Neural cell (in vitro differentiated cells): ENCODE measurements around the gene ROR2.

ENCODE experiments used
- EZH2 ChIP-seq: fragments of 200-600, 300-800 bp; shearing (Covaris generic), sonication (generic); IDR thresholded peaks from 2 replicates; pipeline ENCODE4 v1.6.1; 2014; ENCODE audit warnings: antibody characterized with exemption, low read length, borderline replicate concordance, mild to moderate bottlenecking; ENCODE audit not compliant: insufficient read depth, poor library complexity, severe bottlenecking
- RAD21 ChIP-seq: fragments of 450-650 bp; conservative IDR thresholded peaks from 2 replicates; pipeline ENCODE4 v1.6.1; 2014; ENCODE audit warnings: antibody characterized with exemption, mild to moderate bottlenecking, moderate library complexity
- TF ChIP-seq, protein P1 (sequence below): fragments of 450-650 bp; IDR thresholded peaks from 2 replicates; pipeline ENCODE4 v1.5.1; 2014; ENCODE audit warnings: antibody characterized with exemption, mild to moderate bottlenecking, moderate library complexity; ENCODE audit not compliant: poor library complexity, severe bottlenecking

DNA sequence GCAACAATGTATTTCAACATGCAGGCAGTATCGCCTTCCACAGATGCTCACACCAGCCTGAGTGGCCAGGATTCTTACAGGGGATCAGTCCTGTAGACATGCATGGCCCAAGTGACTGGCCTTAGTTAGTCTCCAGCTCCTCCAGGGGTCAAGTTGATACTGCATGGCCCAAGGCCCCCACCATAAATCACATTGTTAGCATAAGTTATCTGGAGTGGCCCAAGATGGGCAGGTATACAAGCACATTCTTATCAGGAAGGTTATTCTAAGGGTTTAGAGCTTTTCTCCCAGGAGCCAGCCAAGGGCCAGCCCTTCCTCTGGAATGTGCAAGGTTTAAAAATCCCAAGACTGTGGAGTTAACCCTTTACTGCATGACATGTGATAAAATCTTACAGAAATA is 295.5 kb downstream of the ROR2 start:
- TF ChIP-seq EZH2 (no peak), RAD21 (no peak)
- TF ChIP-seq, protein P1, sequence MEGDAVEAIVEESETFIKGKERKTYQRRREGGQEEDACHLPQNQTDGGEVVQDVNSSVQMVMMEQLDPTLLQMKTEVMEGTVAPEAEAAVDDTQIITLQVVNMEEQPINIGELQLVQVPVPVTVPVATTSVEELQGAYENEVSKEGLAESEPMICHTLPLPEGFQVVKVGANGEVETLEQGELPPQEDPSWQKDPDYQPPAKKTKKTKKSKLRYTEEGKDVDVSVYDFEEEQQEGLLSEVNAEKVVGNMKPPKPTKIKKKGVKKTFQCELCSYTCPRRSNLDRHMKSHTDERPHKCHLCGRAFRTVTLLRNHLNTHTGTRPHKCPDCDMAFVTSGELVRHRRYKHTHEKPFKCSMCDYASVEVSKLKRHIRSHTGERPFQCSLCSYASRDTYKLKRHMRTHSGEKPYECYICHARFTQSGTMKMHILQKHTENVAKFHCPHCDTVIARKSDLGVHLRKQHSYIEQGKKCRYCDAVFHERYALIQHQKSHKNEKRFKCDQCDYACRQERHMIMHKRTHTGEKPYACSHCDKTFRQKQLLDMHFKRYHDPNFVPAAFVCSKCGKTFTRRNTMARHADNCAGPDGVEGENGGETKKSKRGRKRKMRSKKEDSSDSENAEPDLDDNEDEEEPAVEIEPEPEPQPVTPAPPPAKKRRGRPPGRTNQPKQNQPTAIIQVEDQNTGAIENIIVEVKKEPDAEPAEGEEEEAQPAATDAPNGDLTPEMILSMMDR = no peak
